Peyer's patch (tissue), 4 donors: ENCODE data around the gene MSTN.

Source experiments
- CTCF ChIP-seq, 6 experiments: fragments of 450-650 bp in 4 of 6; fragments of 200-600 bp in 2 of 6; sonication (generic) in 1 of 6; IDR thresholded peaks; one replicate each; pipeline ENCODE4 v1.5.1; 2017 to 2019; ENCODE audit warnings: antibody characterized with exemption in 6 of 6, mild to moderate bottlenecking in 3 of 6, moderate library complexity in 1 of 6
- POLR2A ChIP-seq, 2 donors: fragments of 450-650 bp; IDR thresholded peaks; one replicate each; pipeline ENCODE4 v1.5.1; 2017; ENCODE audit warnings: antibody characterized with exemption in 2 of 2, mild to moderate bottlenecking in 2 of 2, moderate library complexity in 2 of 2

GRCh38 chr2:190075623-190076022 is 13.1 kb upstream of the MSTN start:
- TF ChIP-seq CTCF (IDR thresholded peaks at IDR 0.05) (no peak), POLR2A (IDR thresholded peaks at IDR 0.05) (no peak)
